Measurements from ENCODE around the gene DPM3.
A peak's percentile ranks its signal among the peaks of the same experiment; 100 is the strongest.
"Not testable (repeated sequence)": the region's sequence is repeated elsewhere in the genome, so short reads cannot be mapped to it uniquely, and the experiment has no call there.

Gene DPM3

DNA sequence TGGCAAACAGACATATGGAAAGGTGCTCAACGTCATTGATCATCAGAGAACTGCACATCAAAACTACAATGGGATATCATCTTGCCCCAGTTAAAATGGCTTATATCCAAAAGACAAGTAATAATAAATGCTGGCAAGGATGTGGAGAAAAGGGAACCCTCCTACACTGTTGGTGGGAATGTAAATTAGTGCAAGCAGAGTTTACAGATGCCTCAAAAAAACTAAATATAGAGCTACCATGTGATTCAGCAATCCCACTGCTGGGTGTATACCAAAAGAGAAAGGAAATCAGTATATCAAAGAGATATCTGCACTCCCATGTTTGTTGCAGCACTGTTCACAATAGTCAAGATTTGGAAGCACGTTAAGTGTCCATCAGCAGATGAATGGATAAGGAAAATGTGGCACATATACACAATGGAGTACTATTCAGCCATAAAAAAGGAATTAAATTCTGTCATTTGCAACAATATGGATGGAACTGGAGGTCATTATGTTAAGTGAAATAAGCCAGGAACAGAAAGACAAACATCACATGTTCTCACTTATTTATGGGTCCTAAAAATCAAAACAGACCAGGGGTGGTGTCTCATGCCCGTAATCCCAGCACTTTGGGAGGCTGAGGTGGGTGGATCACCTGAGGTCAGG, 15.8 kb upstream of the DPM3 start:
- not testable (repeated sequence) for H3K36me3 ChIP-seq (ENCODE audit: control insufficient read depth, insufficient read depth, low read length); H3K4me3 ChIP-seq (ENCODE audit: low read length); H3K27me3 ChIP-seq (ENCODE audit: control insufficient read depth, insufficient read depth, low read length); H3K4me1 ChIP-seq (ENCODE audit: control insufficient read depth, insufficient read depth, low read length); DNase-seq (ENCODE audit: low read depth, low spot score); H3K27ac ChIP-seq (ENCODE audit: low read length); H3K9me3 ChIP-seq (ENCODE audit: control insufficient read depth, insufficient read depth, low read length)
- WGBS (ENCODE audit: insufficient coverage, insufficient read length) = no CpG with 5 or more reads among the region's 3 CpGs

DNA sequence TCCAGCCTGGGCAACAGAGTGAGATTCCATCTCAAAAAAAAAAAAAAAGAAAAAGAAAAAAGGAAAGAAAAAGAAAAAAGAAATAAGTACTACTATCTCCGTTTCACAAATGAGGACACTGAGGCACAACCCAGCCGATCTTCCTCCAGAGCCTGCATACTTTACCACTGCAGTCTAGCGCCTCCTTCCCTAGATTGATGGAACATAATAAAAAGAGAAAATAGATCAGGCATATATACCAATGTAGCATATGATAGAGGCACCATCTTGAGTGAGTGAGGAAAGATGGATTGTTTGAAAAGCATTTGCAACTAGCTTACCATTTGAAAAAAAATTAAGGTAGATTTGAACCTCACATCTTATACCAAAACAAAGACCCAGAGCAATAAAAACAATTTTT, 5.2 kb upstream of the DPM3 start:
- H3K27ac ChIP-seq (ENCODE audit: low read length) = no peak overlapping the region
- no peak overlapping the region for H3K4me3 ChIP-seq (ENCODE audit: low read length)
- DNase-seq (ENCODE audit: low read depth, low spot score) = no peak
- no peaks in the 10 kb centered on the region for H3K36me3 ChIP-seq (ENCODE audit: control insufficient read depth, insufficient read depth, low read length)
- no peaks in the 10 kb centered on the region for H3K9me3 ChIP-seq (ENCODE audit: control insufficient read depth, insufficient read depth, low read length)
- WGBS (ENCODE audit: insufficient coverage, insufficient read length) = no CpG with 5 or more reads among the region's 3 CpGs
- no peaks in the 10 kb centered on the region for H3K4me1 ChIP-seq (ENCODE audit: control insufficient read depth, insufficient read depth, low read length)
- H3K27me3 ChIP-seq (ENCODE audit: control insufficient read depth, insufficient read depth, low read length) = no peaks in the 10 kb centered on the region

DNA sequence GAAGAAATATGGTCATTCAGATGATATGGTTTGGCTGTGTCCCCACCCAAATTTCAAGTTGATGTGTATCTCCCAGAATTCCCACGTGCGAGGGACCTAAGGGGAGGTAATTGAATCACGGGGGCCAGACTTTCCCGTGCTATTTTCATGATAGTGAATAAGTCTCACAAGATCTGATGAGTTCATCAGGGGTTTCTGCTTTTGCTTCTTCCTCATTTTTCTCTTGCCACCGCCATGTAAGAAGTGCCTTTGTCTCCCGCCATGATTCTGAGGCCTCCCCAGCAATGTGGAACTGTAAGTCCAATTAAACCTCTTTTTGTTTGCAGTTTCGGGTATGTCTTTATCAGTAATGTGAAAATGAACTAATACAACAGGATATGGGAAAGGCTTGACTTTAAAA, 1.4 kb upstream of the DPM3 start:
- Histone ChIP-seq H3K36me3 (ENCODE audit: control insufficient read depth, insufficient read depth, low read length) (no peaks in the 10 kb centered on the region), H3K27ac (ENCODE audit: low read length) (no peak overlapping the region), H3K4me3 (ENCODE audit: low read length) (no peak overlapping the region), H3K4me1 (ENCODE audit: control insufficient read depth, insufficient read depth, low read length) (peaks cover 2% of the 10 kb centered on the region; the same call in 1 of the 2 replicates), H3K27me3 (ENCODE audit: control insufficient read depth, insufficient read depth, low read length) (no peaks in the 10 kb centered on the region), H3K9me3 (ENCODE audit: control insufficient read depth, insufficient read depth, low read length) (no peaks in the 10 kb centered on the region)
- no peak for DNase-seq (ENCODE audit: low read depth, low spot score)
- WGBS (ENCODE audit: insufficient coverage, insufficient read length) = no CpG with 5 or more reads among the region's 7 CpGs

DNA sequence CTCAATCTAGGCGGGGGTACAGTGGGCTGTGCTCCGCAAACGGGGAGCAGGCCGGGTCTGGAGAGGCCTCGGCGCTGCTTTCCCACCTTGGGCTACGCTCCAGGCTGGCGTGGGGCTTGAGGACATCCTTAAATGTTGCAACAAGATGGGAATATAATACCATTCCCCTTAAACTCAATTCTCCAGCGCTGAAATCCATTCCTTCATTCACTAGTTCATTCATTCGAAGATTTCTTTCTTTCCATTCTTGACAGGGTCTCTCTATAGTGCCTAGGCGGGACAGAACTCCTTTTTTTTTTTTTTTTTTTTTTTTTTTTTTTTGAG, 261 bp upstream of the DPM3 start:
- Histone ChIP-seq H3K27ac (ENCODE audit: low read length) (no peak overlapping the region), H3K4me1 (ENCODE audit: control insufficient read depth, insufficient read depth, low read length) (peaks cover 3% of the 10 kb centered on the region; the same call in 1 of the 2 replicates), H3K27me3 (ENCODE audit: control insufficient read depth, insufficient read depth, low read length) (no peaks in the 10 kb centered on the region), H3K9me3 (ENCODE audit: control insufficient read depth, insufficient read depth, low read length) (no peaks in the 10 kb centered on the region), H3K36me3 (ENCODE audit: control insufficient read depth, insufficient read depth, low read length) (no peaks in the 10 kb centered on the region), H3K4me3 (ENCODE audit: low read length) (peak overlapping the region; percentile 76; the same call in 1 of the 2 replicates)
- WGBS (ENCODE audit: insufficient coverage, insufficient read length) = no CpG with 5 or more reads among the region's 11 CpGs
- no peak for DNase-seq (ENCODE audit: low read depth, low spot score)

DNA sequence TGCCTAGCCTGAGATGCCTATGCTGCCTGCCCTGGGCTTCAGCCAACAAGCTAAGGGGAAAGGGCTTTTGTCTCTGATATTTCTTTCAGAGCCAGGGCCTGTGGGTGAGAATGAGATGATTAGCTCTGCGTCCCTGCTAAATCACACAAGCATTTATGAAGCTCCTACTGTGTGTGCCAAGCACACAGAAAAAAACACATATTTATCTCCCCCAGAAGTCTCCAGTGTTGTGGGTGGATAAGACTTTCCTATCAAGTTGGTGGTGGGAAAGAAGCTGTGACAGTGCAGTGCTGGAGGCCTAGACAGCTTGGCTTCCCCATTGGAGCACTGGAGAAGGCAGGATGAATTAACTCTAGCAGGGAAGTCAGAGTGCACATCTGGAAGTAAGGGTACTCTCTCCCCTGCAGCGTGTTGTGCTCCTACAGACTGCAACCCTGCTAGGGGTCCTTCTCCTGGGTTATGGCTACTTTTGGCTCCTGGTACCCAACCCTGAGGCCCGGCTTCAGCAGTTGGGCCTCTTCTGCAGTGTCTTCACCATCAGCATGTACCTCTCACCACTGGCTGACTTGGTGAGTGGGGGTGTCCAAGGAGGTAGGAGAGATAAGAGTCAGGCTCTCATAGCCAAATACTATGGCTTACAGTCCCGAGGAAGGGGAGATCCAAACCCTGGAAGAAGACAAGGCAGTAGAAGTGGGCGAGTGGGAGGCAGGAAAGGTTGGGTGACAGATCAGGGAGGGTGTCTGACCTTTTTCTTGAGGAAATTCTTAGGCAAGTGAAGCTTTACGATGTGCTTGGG, 3.0 kb downstream of the DPM3 start:
- no peaks in the 10 kb centered on the region for H3K27me3 ChIP-seq (ENCODE audit: control insufficient read depth, insufficient read depth, low read length)
- H3K4me1 ChIP-seq (ENCODE audit: control insufficient read depth, insufficient read depth, low read length) = peaks cover 3% of the 10 kb centered on the region; the same call in 1 of the 2 replicates
- H3K9me3 ChIP-seq (ENCODE audit: control insufficient read depth, insufficient read depth, low read length) = no peaks in the 10 kb centered on the region
- no CpG with 5 or more reads among the region's 6 CpGs for WGBS (ENCODE audit: insufficient coverage, insufficient read length)
- H3K36me3 ChIP-seq (ENCODE audit: control insufficient read depth, insufficient read depth, low read length) = no peaks in the 10 kb centered on the region
- H3K4me3 ChIP-seq (ENCODE audit: low read length) = no peak overlapping the region
- H3K27ac ChIP-seq (ENCODE audit: low read length) = no peak overlapping the region
- DNase-seq (ENCODE audit: low read depth, low spot score) = no peak

DNA sequence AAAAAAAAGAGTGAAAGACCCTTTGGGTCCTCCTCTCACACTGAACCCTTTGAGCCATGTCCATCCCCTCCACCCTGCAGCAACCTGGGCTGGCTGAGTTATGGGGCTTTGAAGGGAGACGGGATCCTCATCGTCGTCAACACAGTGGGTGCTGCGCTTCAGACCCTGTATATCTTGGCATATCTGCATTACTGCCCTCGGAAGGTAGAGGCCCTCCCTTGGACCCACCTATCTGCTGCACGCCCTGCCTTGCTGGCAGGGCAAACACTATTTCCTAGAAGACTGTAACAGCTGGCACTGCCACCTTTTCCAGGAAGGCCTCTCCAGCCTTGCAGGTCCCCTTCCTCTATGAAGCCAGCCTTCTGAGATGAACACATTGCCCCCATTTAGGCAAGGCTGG, 3.6 kb downstream of the DPM3 start:
- H3K36me3 ChIP-seq (ENCODE audit: control insufficient read depth, insufficient read depth, low read length) = no peaks in the 10 kb centered on the region
- no peak for DNase-seq (ENCODE audit: low read depth, low spot score)
- no peak overlapping the region for H3K27ac ChIP-seq (ENCODE audit: low read length)
- no peaks in the 10 kb centered on the region for H3K27me3 ChIP-seq (ENCODE audit: control insufficient read depth, insufficient read depth, low read length)
- peak overlapping the region; percentile 6; the same call in 1 of the 2 replicates for H3K4me3 ChIP-seq (ENCODE audit: low read length)
- no CpG with 5 or more reads among the region's 6 CpGs for WGBS (ENCODE audit: insufficient coverage, insufficient read length)
- H3K9me3 ChIP-seq (ENCODE audit: control insufficient read depth, insufficient read depth, low read length) = no peaks in the 10 kb centered on the region
- H3K4me1 ChIP-seq (ENCODE audit: control insufficient read depth, insufficient read depth, low read length) = peaks cover 3% of the 10 kb centered on the region; the same call in 1 of the 2 replicates

DNA sequence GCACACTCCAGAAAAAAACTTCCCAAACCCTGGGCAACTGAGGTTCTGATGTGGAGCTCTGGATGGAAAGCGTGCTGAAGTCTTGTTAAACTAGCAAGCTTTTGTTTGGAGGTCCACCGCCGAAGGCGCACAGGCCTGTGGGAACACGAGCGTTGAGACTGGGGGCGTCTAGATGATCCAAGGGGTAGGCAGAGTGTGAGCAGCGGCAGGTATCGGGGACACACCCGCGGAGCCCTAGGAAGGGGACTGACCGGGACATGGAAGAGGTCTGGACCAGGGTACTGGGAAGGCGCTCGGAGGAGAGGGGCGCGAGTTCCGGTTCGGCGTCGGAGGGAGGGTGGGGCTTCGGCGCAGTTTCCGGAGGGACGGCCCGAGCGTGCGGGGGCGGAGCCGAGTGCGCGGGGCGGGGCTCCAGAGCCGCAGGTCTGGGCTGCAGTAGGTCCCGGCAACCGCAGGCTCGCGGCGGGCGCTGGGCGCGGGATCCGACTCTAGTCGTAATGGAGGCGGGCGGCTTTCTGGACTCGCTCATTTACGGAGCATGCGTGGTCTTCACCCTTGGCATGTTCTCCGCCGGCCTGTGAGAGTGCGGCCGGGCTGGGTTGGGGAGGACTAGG, 4.8 kb downstream of the DPM3 start, which contains the start of gene SLC50A1:
SLC50A1 (plus strand) TSS at position 438 of the 614 bp plus-strand sequence; CDS start at position 498, 60 bp downstream.
- Histone ChIP-seq H3K36me3 (ENCODE audit: control insufficient read depth, insufficient read depth, low read length) (no peaks in the 10 kb centered on the region), H3K9me3 (ENCODE audit: control insufficient read depth, insufficient read depth, low read length) (no peaks in the 10 kb centered on the region), H3K4me1 (ENCODE audit: control insufficient read depth, insufficient read depth, low read length) (peaks cover 3% of the 10 kb centered on the region; the same call in 1 of the 2 replicates), H3K4me3 (ENCODE audit: low read length) (peak within 1 kb of the TSS; percentile 76), H3K27ac (ENCODE audit: low read length) (peak within 1 kb of the TSS; percentile 8), H3K27me3 (ENCODE audit: control insufficient read depth, insufficient read depth, low read length) (no peaks in the 10 kb centered on the region)
- WGBS (ENCODE audit: insufficient coverage, insufficient read length) = no CpG with 5 or more reads among the region's 52 CpGs
- peak; percentile 87 for DNase-seq (ENCODE audit: low read depth, low spot score)

DNA sequence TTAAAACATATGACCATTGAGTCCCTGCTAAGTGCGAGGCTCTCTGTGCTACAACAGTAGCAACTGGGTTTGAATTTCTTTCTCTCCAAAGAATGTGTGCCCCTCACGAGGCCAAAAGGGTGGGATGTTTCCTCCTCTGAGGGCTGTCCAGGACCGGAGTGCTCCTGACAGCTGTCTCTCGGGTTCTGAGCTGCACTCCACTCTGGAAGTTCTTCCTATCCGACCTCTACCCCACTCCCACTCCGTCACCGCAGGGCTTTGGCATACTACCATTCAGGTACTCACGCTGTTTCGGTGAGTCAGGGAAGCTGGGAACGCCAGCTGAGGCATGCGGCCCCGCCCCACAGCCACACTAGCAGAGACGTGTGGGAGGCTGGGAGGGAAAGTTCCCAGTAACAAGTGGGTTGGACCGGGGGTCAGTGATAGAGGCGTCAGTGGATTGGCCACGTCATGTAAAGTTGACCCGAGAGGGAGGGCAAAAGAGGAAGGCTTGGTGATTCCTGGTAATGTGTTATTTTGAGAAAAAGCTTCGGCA, 5.4 kb downstream of the DPM3 start:
- no peak overlapping the region for H3K27ac ChIP-seq (ENCODE audit: low read length)
- H3K4me1 ChIP-seq (ENCODE audit: control insufficient read depth, insufficient read depth, low read length) = peaks cover 5% of the 10 kb centered on the region
- WGBS (ENCODE audit: insufficient coverage, insufficient read length) = no CpG with 5 or more reads among the region's 18 CpGs
- no peaks in the 10 kb centered on the region for H3K27me3 ChIP-seq (ENCODE audit: control insufficient read depth, insufficient read depth, low read length)
- no peaks in the 10 kb centered on the region for H3K9me3 ChIP-seq (ENCODE audit: control insufficient read depth, insufficient read depth, low read length)
- no peaks in the 10 kb centered on the region for H3K36me3 ChIP-seq (ENCODE audit: control insufficient read depth, insufficient read depth, low read length)
- peak overlapping the region; percentile 54; the same call in 1 of the 2 replicates for H3K4me3 ChIP-seq (ENCODE audit: low read length)
- DNase-seq (ENCODE audit: low read depth, low spot score) = no peak

DNA sequence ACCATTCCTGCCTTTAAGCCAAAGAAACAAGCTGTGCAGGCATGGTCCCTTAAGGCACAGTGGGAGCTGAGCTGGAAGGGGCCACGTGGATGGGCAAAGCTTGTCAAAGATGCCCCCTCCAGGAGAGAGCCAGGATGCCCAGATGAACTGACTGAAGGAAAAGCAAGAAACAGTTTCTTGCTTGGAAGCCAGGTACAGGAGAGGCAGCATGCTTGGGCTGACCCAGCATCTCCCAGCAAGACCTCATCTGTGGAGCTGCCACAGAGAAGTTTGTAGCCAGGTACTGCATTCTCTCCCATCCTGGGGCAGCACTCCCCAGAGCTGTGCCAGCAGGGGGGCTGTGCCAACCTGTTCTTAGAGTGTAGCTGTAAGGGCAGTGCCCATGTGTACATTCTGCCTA, 6.0 kb downstream of the DPM3 start:
- H3K9me3 ChIP-seq (ENCODE audit: control insufficient read depth, insufficient read depth, low read length) = no peaks in the 10 kb centered on the region
- WGBS (ENCODE audit: insufficient coverage, insufficient read length) = no CpG with 5 or more reads among the region's 1 CpG
- no peak overlapping the region for H3K4me3 ChIP-seq (ENCODE audit: low read length)
- H3K27me3 ChIP-seq (ENCODE audit: control insufficient read depth, insufficient read depth, low read length) = no peaks in the 10 kb centered on the region
- no peak overlapping the region for H3K27ac ChIP-seq (ENCODE audit: low read length)
- no peak for DNase-seq (ENCODE audit: low read depth, low spot score)
- H3K36me3 ChIP-seq (ENCODE audit: control insufficient read depth, insufficient read depth, low read length) = no peaks in the 10 kb centered on the region
- peaks cover 9% of the 10 kb centered on the region for H3K4me1 ChIP-seq (ENCODE audit: control insufficient read depth, insufficient read depth, low read length)

DNA sequence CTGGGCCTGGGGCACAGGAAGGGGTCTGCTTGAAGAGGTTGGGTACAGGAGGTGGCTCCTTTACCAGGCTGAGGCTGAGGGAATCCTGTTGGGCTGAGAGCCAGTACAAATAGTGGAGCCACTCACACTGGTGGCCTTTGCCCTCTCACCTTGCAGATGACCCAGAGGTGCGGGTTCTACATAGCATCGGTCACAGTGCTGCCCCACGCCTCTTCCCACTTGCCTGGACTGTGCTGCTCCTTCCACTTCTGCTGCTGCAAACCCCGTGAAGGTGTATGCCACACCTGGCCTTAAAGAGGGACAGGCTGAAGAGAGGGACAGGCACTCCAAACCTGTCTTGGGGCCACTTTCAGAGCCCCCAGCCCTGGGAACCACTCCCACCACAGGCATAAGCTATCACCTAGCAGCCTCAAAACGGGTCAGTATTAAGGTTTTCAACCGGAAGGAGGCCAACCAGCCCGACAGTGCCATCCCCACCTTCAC, 6.5 kb downstream of the DPM3 start:
- WGBS (ENCODE audit: insufficient coverage, insufficient read length) = no CpG with 5 or more reads among the region's 7 CpGs
- H3K27me3 ChIP-seq (ENCODE audit: control insufficient read depth, insufficient read depth, low read length) = no peaks in the 10 kb centered on the region

More for the DNA sequence above, 6.5 kb downstream of the DPM3 start:
- Histone ChIP-seq H3K36me3 (ENCODE audit: control insufficient read depth, insufficient read depth, low read length) (no peaks in the 10 kb centered on the region), H3K9me3 (ENCODE audit: control insufficient read depth, insufficient read depth, low read length) (no peaks in the 10 kb centered on the region), H3K27ac (ENCODE audit: low read length) (no peak overlapping the region), H3K4me1 (ENCODE audit: control insufficient read depth, insufficient read depth, low read length) (peaks cover 14% of the 10 kb centered on the region), H3K4me3 (ENCODE audit: low read length) (no peak overlapping the region)
- DNase-seq (ENCODE audit: low read depth, low spot score) = no peak
